Measurements from ENCODE around the gene CTR9. TPM values are rescaled to one million over a fixed set of nuclear protein-coding genes. Genes with fewer than 3 reads are reported as not detected.

The CTR9 gene
- total and polyA plus RNA-seq, 9 of the 15 experiments (the other 6 are each of a cell fraction or from before 2014, with no cell fraction given): 25.4 to 79.3 (median 47.3) TPM

GRCh38 chr11:10735481-10736475, 15.3 kb upstream of the CTR9 start (continued):
- TF ChIP-seq NR2F6 (CRISPR knock-in tag; IDR thresholded peaks at IDR 0.05) (no peak), RBFOX2 (IDR thresholded peaks at IDR 0.05; ENCODE audit: low read depth, low read length) (peak; percentile 53), CXXC5 (CRISPR knock-in tag; IDR thresholded peaks at IDR 0.05) (peak; percentile 62), ARID2 (IDR thresholded peaks at IDR 0.05) (peak; percentile 98), RBM17 (IDR thresholded peaks at IDR 0.05; ENCODE audit: borderline replicate concordance, low read depth, low read length) (no peak), SP1 (CRISPR knock-in tag; IDR thresholded peaks at IDR 0.05) (peak; percentile 90), NR0B1 (IDR thresholded peaks at IDR 0.05; ENCODE audit: partially characterized antibody) (no peak), ZNF589 (CRISPR knock-in tag; IDR thresholded peaks at IDR 0.05; ENCODE audit: low read depth) (0 out of 2 replicates have a peak, but pooled peaks have one; percentile 52), TCF3 (CRISPR knock-in tag; IDR thresholded peaks at IDR 0.05) (peak; percentile 37; the same call in 1 of the 2 replicates), RBM39 (optimal IDR thresholded peaks at IDR 0.05; ENCODE audit: low read depth, low read length) (no peak), ETV5 (CRISPR knock-in tag; IDR thresholded peaks at IDR 0.05; ENCODE audit: low read depth) (peak; percentile 91), RNF2 (IDR thresholded peaks at IDR 0.05) (no peak), ESRRA (IDR thresholded peaks at IDR 0.05; ENCODE audit: borderline replicate concordance, low read depth) (peak; percentile 73), SMC3 (conservative IDR thresholded peaks at IDR 0.05; ENCODE audit: insufficient read depth, low read depth, low read length) (peak; percentile 100), C11orf30 (IDR thresholded peaks at IDR 0.05; ENCODE audit: low read depth) (0 out of 2 replicates have a peak, but pooled peaks have one; percentile 36), GTF2A2 (tag; IDR thresholded peaks at IDR 0.05) (no peak), ZNF57 (CRISPR knock-in tag; IDR thresholded peaks at IDR 0.05) (no peak), ZNF384 (IDR thresholded peaks at IDR 0.05; ENCODE audit: low read depth, low read length) (peak; percentile 42; the same call in 1 of the 2 replicates), MAFF (IDR thresholded peaks at IDR 0.05; ENCODE audit: low read length) (no peak), ZNF551 (CRISPR knock-in tag; IDR thresholded peaks at IDR 0.05) (no peak), ZBTB33 (CRISPR knock-in tag; IDR thresholded peaks at IDR 0.05) (peak; percentile 86), ZNF717 (CRISPR knock-in tag; IDR thresholded peaks at IDR 0.05) (no peak), ID3 (CRISPR knock-in tag; IDR thresholded peaks at IDR 0.05) (no peak), ID3 (tag; IDR thresholded peaks at IDR 0.05) (0 out of 2 replicates have a peak, but pooled peaks have one; percentile 14), JUN (IDR thresholded peaks at IDR 0.05; ENCODE audit: borderline replicate concordance, low read depth, low read length) (0 out of 2 replicates have a peak, but pooled peaks have one; percentile 6), JUN (CRISPR knock-in tag; IDR thresholded peaks at IDR 0.05; ENCODE audit: borderline replicate concordance) (no peak)
